Measurements from ENCODE around the gene DHCR7.
A peak's percentile ranks its signal among the peaks of the same experiment; 100 is the strongest.

DHCR7 gene

GRCh38 chr11:71456294-71456693 is 8.1 kb upstream of the DHCR7 start:
- DNase-seq: no peak

- DNase-seq: no peak
These were observed 6.4 kb upstream of the DHCR7 start for GRCh38 chr11:71454470-71455113.

GRCh38 chr11:71453918-71454304 is 5.7 kb upstream of the DHCR7 start:
- DNase-seq: no peak

GRCh38 chr11:71453037-71453917 is 5.1 kb upstream of the DHCR7 start, which contains the start of gene NADSYN1:
TSS of gene NADSYN1 (plus strand) at chr11:71453203. CDS start at chr11:71453297, 94 bp downstream.
- peak; percentile 58 to 96 (median 92) for DNase-seq

GRCh38 chr11:71452199-71453036 is 4.2 kb upstream of the DHCR7 start:
- DNase-seq: peak in 7 of 14 donors; percentile 21 to 76 (median 38)

- DNase-seq: peak in 2 of 14 donors; percentile 38 to 66
These were observed 3.5 kb upstream of the DHCR7 start for GRCh38 chr11:71451596-71452198.

GRCh38 chr11:71450939-71451338 is 2.7 kb upstream of the DHCR7 start:
- no peak for DNase-seq

GRCh38 chr11:71450507-71450906 is 2.3 kb upstream of the DHCR7 start:
- DNase-seq: no peak

- no peak for DNase-seq
These were observed 1.4 kb upstream of the DHCR7 start for GRCh38 chr11:71449596-71449995.

GRCh38 chr11:71447791-71448256 is 369 bp downstream of the DHCR7 start:
- DNase-seq: peak in 6 of 14 donors; percentile 46 to 65 (median 63)

- DNase-seq: peak in 1 of 14 donors; percentile 48
These were observed 1.1 kb downstream of the DHCR7 start for GRCh38 chr11:71446942-71447688.

GRCh38 chr11:71446150-71446549 is 2.0 kb downstream of the DHCR7 start:
- no peak for DNase-seq

- no peak for DNase-seq
These were observed 3.4 kb downstream of the DHCR7 start for GRCh38 chr11:71444811-71445210.

- DNase-seq: no peak
These were observed 4.3 kb downstream of the DHCR7 start for GRCh38 chr11:71443736-71444445.

- DNase-seq: peak in 1 of 14 donors; percentile 32
These were observed 5.3 kb downstream of the DHCR7 start for GRCh38 chr11:71442880-71443279.

GRCh38 chr11:71442123-71442522 is 6.1 kb downstream of the DHCR7 start:
- no peak for DNase-seq

- DNase-seq: no peak
These were observed 6.9 kb downstream of the DHCR7 start for GRCh38 chr11:71441251-71441650.

GRCh38 chr11:71440021-71440755 is 8.0 kb downstream of the DHCR7 start:
- no peak for DNase-seq

- DNase-seq: no peak
These were observed 9.5 kb downstream of the DHCR7 start for GRCh38 chr11:71438650-71439049.

GRCh38 chr11:71437879-71438278 is 10.3 kb downstream of the DHCR7 start:
- DNase-seq: no peak
